ENCODE measurements around the gene PCDHGC3.

Gene PCDHGC3

GRCh38 chr5:141524604-141525597 lies 49.1 kb downstream of the PCDHGC3 start:
- DNase-seq: peak; percentile 96

- DNase-seq: no peak
These were observed 49.9 kb downstream of the PCDHGC3 start for GRCh38 chr5:141525653-141526052.

GRCh38 chr5:141527426-141527825 lies 51.7 kb downstream of the PCDHGC3 start:
- DNase-seq: no peak

All from retina (tissue), 1 donor.